Mesothelial cell of epicardium (in vitro differentiated cells): ENCODE data around the gene RPA3. TPM values are rescaled to one million over a fixed set of nuclear protein-coding genes. Genes with fewer than 3 reads are reported as not detected.
A peak's percentile ranks its signal among the peaks of the same experiment; 100 is the strongest.
"Not testable (repeated sequence)": the region's sequence is repeated elsewhere in the genome, so short reads cannot be mapped to it uniquely, and the experiment has no call there.

Experiments
- DNase-seq, 2 experiments: peaks; one replicate each; pipeline ENCODE4 v3.0.0; 2021; ENCODE audit warnings: low spot score in 2 of 2; ENCODE audit not compliant: unreplicated experiment in 2 of 2
- H3K27ac Mint-ChIP-seq: 2 replicates; pipeline ENCODE4 v1.8.0; 2021; ENCODE audit warnings: mixed read lengths
- H3K27me3 Mint-ChIP-seq: 2 replicates; pipeline ENCODE4 v1.8.0; 2021; ENCODE audit warnings: low read depth, mixed read lengths
- H3K36me3 Mint-ChIP-seq: 2 replicates; pipeline ENCODE4 v1.8.0; 2021; ENCODE audit warnings: mixed read lengths
- H3K4me1 Mint-ChIP-seq: 2 replicates; pipeline ENCODE4 v1.8.0; 2021; ENCODE audit warnings: mixed read lengths
- H3K4me3 Mint-ChIP-seq: 2 replicates; pipeline ENCODE4 v1.8.0; 2021; ENCODE audit warnings: mild to moderate bottlenecking, moderate library complexity, mixed read lengths
- H3K9me3 Mint-ChIP-seq: 2 replicates; pipeline ENCODE4 v1.8.0; 2021; ENCODE audit warnings: mixed read lengths
- CTCF ChIP-seq: fragments of 200-600 bp; sonication (generic); IDR thresholded peaks from one replicate; pipeline ENCODE4 v1.5.0; 2021; ENCODE audit warnings: antibody characterized with exemption; ENCODE audit not compliant: unreplicated experiment
- total RNA-seq: library from RNA; stranded (reverse); gene quantifications from 3 replicates; pipeline ENCODE4 v1.2.1, GENCODE V29; 2021

RPA3 gene
- total RNA-seq, 1 donor from 2014 or later, result 22.9 TPM

- no peak overlapping the region for H3K4me3 Mint-ChIP-seq
- no peak overlapping the region for H3K27ac Mint-ChIP-seq
- peaks cover 35% of the 10 kb centered on the region for H3K4me1 Mint-ChIP-seq
- no peaks in the 10 kb centered on the region for H3K9me3 Mint-ChIP-seq
- no peaks in the 10 kb centered on the region for H3K27me3 Mint-ChIP-seq
- no peak for TF ChIP-seq CTCF
- no peak for DNase-seq
- H3K36me3 Mint-ChIP-seq, result no peaks in the 10 kb centered on the region
These were observed 31.4 kb downstream of the RPA3 start for GRCh38 chr7:7686811-7687508.

GRCh38 chr7:7682861-7683260 is 35.5 kb downstream of the RPA3 start:
- Mint-ChIP-seq H3K4me1 (peaks cover 34% of the 10 kb centered on the region), H3K36me3 (peaks cover 3% of the 10 kb centered on the region), H3K27me3 (no peaks in the 10 kb centered on the region), H3K4me3 (no peak overlapping the region), H3K9me3 (peaks cover 9% of the 10 kb centered on the region), H3K27ac (peak overlapping the region; percentile 53)
- no peak for DNase-seq
- TF ChIP-seq CTCF, result no peak

GRCh38 chr7:7681936-7682329 is 36.5 kb downstream of the RPA3 start:
- Mint-ChIP-seq H3K27me3 (no peaks in the 10 kb centered on the region), H3K27ac (peak overlapping the region; percentile 86), H3K36me3 (peaks cover 8% of the 10 kb centered on the region), H3K4me1 (peaks cover 26% of the 10 kb centered on the region), H3K9me3 (peaks cover 14% of the 10 kb centered on the region), H3K4me3 (no peak overlapping the region)
- TF ChIP-seq CTCF, result no peak
- DNase-seq, result no peak

- DNase-seq, result no peak
- Mint-ChIP-seq H3K9me3 (peaks cover 14% of the 10 kb centered on the region), H3K4me1 (peaks cover 21% of the 10 kb centered on the region), H3K27ac (peak overlapping the region; percentile 86), H3K27me3 (no peaks in the 10 kb centered on the region), H3K4me3 (peak overlapping the region; percentile 40), H3K36me3 (peaks cover 8% of the 10 kb centered on the region)
- TF ChIP-seq CTCF, result peak; percentile 59
These were observed 37.0 kb downstream of the RPA3 start for GRCh38 chr7:7681191-7681935.

- not testable (repeated sequence) for H3K27ac Mint-ChIP-seq, DNase-seq, H3K4me3 Mint-ChIP-seq, H3K27me3 Mint-ChIP-seq
- peaks cover 16% of the 10 kb centered on the region for H3K36me3 Mint-ChIP-seq
- peaks cover 21% of the 10 kb centered on the region for H3K4me1 Mint-ChIP-seq
- H3K9me3 Mint-ChIP-seq, result peaks cover 14% of the 10 kb centered on the region
These were observed 38.8 kb downstream of the RPA3 start for GRCh38 chr7:7679640-7680039.

- no peak overlapping the region for H3K27ac Mint-ChIP-seq
- H3K9me3 Mint-ChIP-seq, result peaks cover 14% of the 10 kb centered on the region
- H3K4me1 Mint-ChIP-seq, result no peaks in the 10 kb centered on the region
- H3K27me3 Mint-ChIP-seq, result no peaks in the 10 kb centered on the region
- H3K36me3 Mint-ChIP-seq, result peaks cover 18% of the 10 kb centered on the region
- H3K4me3 Mint-ChIP-seq, result no peak overlapping the region
- no peak for DNase-seq
- TF ChIP-seq CTCF, result no peak
These were observed 42.7 kb downstream of the RPA3 start for GRCh38 chr7:7675686-7676085.
